IgD-negative memory B cell (primary cell): Measurements from ENCODE around the gene NRDE2. TPM values are rescaled to one million over a fixed set of nuclear protein-coding genes. Genes with fewer than 3 reads are reported as not detected.

Experiments used
- H3K27ac Mint-ChIP-seq, 3 donors: one replicate each; pipeline ENCODE4 v1.8.0; 2020 to 2022; ENCODE audit warnings: mild to moderate bottlenecking in 3 of 3, mixed read lengths in 3 of 3, moderate library complexity in 1 of 3
- H3K27me3 Mint-ChIP-seq: one replicate; pipeline ENCODE4 v1.8.0; 2021; ENCODE audit warnings: mixed read lengths
- H3K36me3 Mint-ChIP-seq: one replicate; pipeline ENCODE4 v1.8.0; 2020; ENCODE audit warnings: mild to moderate bottlenecking, mixed read lengths
- H3K4me1 Mint-ChIP-seq, 3 donors: one replicate each; pipeline ENCODE4 v1.8.0; 2020 to 2022; ENCODE audit warnings: mixed read lengths in 3 of 3, mild to moderate bottlenecking in 1 of 3
- H3K4me3 Mint-ChIP-seq, 4 donors: one replicate each; pipeline ENCODE4 v1.8.0; 2020 to 2022; ENCODE audit warnings: mild to moderate bottlenecking in 4 of 4, mixed read lengths in 4 of 4, moderate library complexity in 3 of 4
- H3K9me3 Mint-ChIP-seq, 3 donors: one replicate each; pipeline ENCODE4 v1.8.0; 2020 to 2021; ENCODE audit warnings: mixed read lengths in 3 of 3, mild to moderate bottlenecking in 1 of 3
- polyA plus RNA-seq: library from polyadenylated mRNA; unstranded; fragments of 300-500 nt; fragmentation: Illumina TruSeq; gene quantifications from one replicate; pipeline ENCODE4 v1.2.3, GENCODE V29; 2021

The NRDE2 gene
- polyA plus RNA-seq, 1 donor from 2014 or later, result 11.6 TPM

DNA sequence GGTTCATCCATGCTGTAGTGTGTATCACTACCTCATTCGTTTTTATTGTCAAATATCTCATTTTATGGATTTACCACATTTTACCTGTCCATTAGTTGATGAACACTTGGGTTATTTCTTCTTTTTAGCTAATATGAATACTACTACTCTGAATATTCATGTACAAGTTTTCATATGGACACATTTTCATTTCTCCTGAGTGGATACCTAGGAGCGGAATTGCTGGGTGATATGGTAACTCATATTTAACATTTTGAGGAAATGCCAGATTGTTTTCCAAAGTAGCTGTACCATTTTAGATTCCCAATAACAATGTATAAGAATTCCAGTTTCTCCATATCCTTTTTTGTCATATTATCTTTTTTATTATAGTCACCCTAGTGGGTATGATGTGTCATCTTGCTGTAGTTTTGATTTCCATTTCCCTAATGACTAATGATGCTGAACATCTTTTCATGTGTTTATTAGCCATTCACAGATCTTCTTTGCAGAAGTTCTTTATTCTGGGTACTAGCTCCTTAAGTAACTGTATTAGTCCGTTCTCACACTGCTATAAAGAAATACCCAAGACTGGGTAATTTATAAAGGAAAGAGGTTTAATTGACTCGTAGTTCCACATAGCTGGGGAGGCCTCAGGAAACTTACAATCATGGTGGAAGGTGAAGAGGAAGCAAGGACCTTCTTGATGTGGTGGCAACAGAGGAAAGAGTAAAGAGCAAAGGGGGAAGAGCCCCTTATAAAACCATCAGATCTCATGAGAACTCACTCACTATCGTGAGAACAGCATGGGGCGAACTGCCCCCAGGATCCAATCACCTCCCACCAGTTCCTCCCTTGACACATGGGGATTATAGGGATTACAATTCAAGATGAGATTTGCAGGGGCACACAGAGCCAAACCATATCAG, 11.9 kb downstream of the NRDE2 start:
- H3K27me3 Mint-ChIP-seq, result no peaks in the 10 kb centered on the region

GRCh38 chr14:90319173-90319572, 12.6 kb downstream of the NRDE2 start:
- Mint-ChIP-seq H3K9me3 (no peaks in the 10 kb centered on the region), H3K27ac (no peak overlapping the region), H3K36me3 (peaks cover 17% of the 10 kb centered on the region), H3K4me1 (peaks cover 8 to 9% (median 9%) of the 10 kb centered on the region in 3 donors), H3K4me3 (no peak overlapping the region), H3K27me3 (no peaks in the 10 kb centered on the region)

More for the DNA sequence above, 11.9 kb downstream of the NRDE2 start:
- Mint-ChIP-seq H3K27ac (no peak overlapping the region), H3K9me3 (peaks cover 0 to under 1% (median 0%) of the 10 kb centered on the region in 3 donors), H3K4me3 (no peak overlapping the region), H3K4me1 (peaks cover 8 to 13% (median 11%) of the 10 kb centered on the region in 3 donors), H3K36me3 (peaks cover 17% of the 10 kb centered on the region)

- H3K36me3 Mint-ChIP-seq, result peaks cover 23% of the 10 kb centered on the region
- no peaks in the 10 kb centered on the region for H3K9me3 Mint-ChIP-seq
- peak overlapping the region in 1 of 3 donors; percentile 27 for H3K27ac Mint-ChIP-seq
- H3K4me1 Mint-ChIP-seq, result peaks cover 7 to 9% (median 8%) of the 10 kb centered on the region in 3 donors
- no peaks in the 10 kb centered on the region for H3K27me3 Mint-ChIP-seq
- H3K4me3 Mint-ChIP-seq, result no peak overlapping the region
Observed at GRCh38 chr14:90318016-90318415, 13.7 kb downstream of the NRDE2 start.

- peak overlapping the region in 1 of 3 donors; percentile 8 for H3K27ac Mint-ChIP-seq
- no peaks in the 10 kb centered on the region for H3K9me3 Mint-ChIP-seq
- H3K4me1 Mint-ChIP-seq, result peaks cover 7 to 9% (median 8%) of the 10 kb centered on the region in 3 donors
- no peaks in the 10 kb centered on the region for H3K27me3 Mint-ChIP-seq
- peaks cover 22% of the 10 kb centered on the region for H3K36me3 Mint-ChIP-seq
- no peak overlapping the region for H3K4me3 Mint-ChIP-seq
Observed at GRCh38 chr14:90317286-90317685, 14.5 kb downstream of the NRDE2 start.

- Mint-ChIP-seq H3K36me3 (peaks cover 11% of the 10 kb centered on the region), H3K27me3 (no peaks in the 10 kb centered on the region), H3K4me1 (peaks cover 0 to 6% (median 6%) of the 10 kb centered on the region in 3 donors), H3K9me3 (no peaks in the 10 kb centered on the region), H3K4me3 (no peak overlapping the region), H3K27ac (no peak overlapping the region)
Observed at GRCh38 chr14:90308561-90308960, 23.2 kb downstream of the NRDE2 start.

GRCh38 chr14:90305176-90305601, 26.6 kb downstream of the NRDE2 start:
- Mint-ChIP-seq H3K9me3 (no peaks in the 10 kb centered on the region), H3K27ac (no peak overlapping the region), H3K4me1 (peaks cover 3 to 17% (median 10%) of the 10 kb centered on the region in 3 donors), H3K4me3 (no peak overlapping the region), H3K36me3 (peaks cover 17% of the 10 kb centered on the region), H3K27me3 (no peaks in the 10 kb centered on the region)

- peaks cover 14% of the 10 kb centered on the region for H3K36me3 Mint-ChIP-seq
- H3K4me1 Mint-ChIP-seq, result peaks cover 3 to 17% (median 10%) of the 10 kb centered on the region in 3 donors
- H3K27me3 Mint-ChIP-seq, result no peaks in the 10 kb centered on the region
- no peaks in the 10 kb centered on the region for H3K9me3 Mint-ChIP-seq
- H3K4me3 Mint-ChIP-seq, result no peak overlapping the region
- no peak overlapping the region for H3K27ac Mint-ChIP-seq
Observed at GRCh38 chr14:90304502-90304901, 27.2 kb downstream of the NRDE2 start.

GRCh38 chr14:90303473-90303872, 28.3 kb downstream of the NRDE2 start:
- Mint-ChIP-seq H3K9me3 (no peaks in the 10 kb centered on the region), H3K27me3 (no peaks in the 10 kb centered on the region), H3K36me3 (peaks cover 13% of the 10 kb centered on the region), H3K27ac (peak overlapping the region in 2 of 3 donors; percentile 1 to 51), H3K4me1 (peaks cover 3 to 17% (median 10%) of the 10 kb centered on the region in 3 donors), H3K4me3 (no peak overlapping the region)

DNA sequence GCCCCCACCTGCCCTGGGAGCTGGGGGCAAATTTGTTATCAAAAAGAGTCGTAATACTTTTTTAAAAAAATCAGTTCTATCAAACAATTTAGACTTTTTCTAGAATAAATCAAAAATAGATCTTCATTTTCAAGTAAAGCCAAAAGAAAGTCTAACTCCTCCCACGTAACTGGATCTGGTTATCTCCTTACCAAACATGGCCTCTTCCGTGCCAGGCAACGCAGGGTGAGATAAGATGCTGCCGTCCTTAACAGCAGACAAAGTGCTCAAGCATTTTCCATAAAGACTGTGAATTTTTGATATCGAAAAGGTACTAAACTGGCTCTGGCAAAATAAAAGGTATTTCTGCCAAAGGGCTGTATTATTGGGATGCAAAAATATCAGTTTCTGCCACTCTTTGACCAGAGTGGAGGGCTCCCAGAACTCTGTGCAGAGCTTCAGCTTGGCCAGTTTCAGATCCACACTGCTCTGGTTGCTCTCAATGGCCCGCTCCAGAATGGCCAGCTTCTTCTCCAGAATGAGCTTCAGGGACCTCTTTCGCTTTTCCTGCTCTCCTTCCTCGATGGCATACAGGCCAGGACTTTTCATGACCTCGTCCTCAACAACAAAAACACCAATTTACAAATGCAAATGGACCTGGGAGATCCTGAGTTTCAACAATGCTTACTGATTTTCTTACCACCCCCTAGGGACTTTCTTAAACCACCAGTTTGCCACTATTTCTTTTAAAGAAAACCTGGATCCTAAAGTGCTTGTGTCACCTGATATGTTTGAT, 29.0 kb downstream of the NRDE2 start:
- H3K4me1 Mint-ChIP-seq, result peaks cover 3 to 17% (median 10%) of the 10 kb centered on the region in 3 donors
- peak overlapping the region in 2 of 3 donors; percentile 45 to 51 for H3K27ac Mint-ChIP-seq
- H3K9me3 Mint-ChIP-seq, result no peaks in the 10 kb centered on the region
- no peaks in the 10 kb centered on the region for H3K27me3 Mint-ChIP-seq
- H3K4me3 Mint-ChIP-seq, result no peak overlapping the region
- peaks cover 13% of the 10 kb centered on the region for H3K36me3 Mint-ChIP-seq

DNA sequence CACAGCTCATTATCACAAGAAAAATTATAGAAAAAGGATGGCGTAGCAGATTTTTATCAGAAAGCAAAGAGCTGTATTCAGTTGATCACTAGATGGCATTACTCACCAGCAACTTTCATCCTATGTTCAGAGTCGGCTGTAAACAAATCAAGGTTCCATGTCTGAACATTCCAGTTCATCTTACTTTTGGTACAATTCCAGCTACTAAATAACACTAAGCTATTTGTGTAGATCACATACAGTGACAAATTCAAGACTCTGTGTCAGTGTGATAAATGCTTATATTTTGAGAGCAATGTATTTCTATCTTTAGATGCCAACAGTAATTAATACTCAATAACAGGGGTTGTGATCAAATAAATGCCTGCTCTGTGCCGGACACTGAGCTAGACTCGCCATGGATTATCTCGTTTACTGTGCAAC, 30.1 kb downstream of the NRDE2 start:
- Mint-ChIP-seq H3K4me3 (no peak overlapping the region), H3K9me3 (no peaks in the 10 kb centered on the region), H3K36me3 (peaks cover 10% of the 10 kb centered on the region), H3K27ac (no peak overlapping the region), H3K4me1 (peaks cover 3 to 17% (median 10%) of the 10 kb centered on the region in 3 donors), H3K27me3 (no peaks in the 10 kb centered on the region)

DNA sequence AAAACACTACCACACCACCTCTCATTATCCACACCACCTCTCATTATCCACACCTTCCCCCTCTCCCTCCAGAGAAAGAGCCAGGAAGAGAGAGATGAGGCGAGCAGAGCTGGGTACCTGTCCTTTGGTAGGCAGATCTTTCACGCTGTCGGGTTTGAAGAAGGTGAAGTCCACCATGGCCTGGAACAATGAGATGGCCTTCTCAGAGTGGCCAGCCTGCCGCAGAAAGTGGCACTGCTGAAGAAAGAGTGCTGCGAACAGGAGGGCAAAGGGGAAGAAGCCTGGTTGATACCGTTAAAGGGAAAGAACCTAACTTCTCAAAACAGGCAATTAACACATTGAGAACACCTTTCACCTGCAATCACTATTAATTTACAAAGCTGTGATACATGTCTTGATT, 30.6 kb downstream of the NRDE2 start:
- no peak overlapping the region for H3K4me3 Mint-ChIP-seq

DNA sequence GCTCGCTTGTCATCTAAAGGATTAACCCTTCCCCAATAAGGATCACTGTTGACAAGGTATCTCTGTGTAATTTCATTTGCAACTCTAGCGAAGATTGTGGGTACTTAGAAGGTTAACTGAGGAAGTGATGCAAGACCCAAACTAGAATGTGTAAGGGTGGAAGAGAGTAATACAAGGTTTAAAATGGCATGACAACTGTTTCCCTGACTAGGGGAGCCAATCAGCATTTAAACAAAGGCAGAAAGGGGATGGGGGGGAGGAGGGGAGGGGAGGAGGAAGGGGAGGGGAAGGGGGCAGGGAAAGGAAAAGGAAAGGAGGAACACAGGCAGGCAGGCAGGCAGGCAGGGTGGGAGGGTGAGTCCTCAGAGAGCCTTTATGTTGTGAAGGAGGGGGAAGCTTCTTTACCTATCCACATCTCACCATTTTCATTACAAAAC, 31.1 kb downstream of the NRDE2 start:
- no peaks in the 10 kb centered on the region for H3K27me3 Mint-ChIP-seq
- peak overlapping the region in 1 of 3 donors; percentile 68 for H3K27ac Mint-ChIP-seq
- peaks cover 3 to 17% (median 10%) of the 10 kb centered on the region in 3 donors for H3K4me1 Mint-ChIP-seq
- H3K4me3 Mint-ChIP-seq, result no peak overlapping the region
- peaks cover 10% of the 10 kb centered on the region for H3K36me3 Mint-ChIP-seq
- no peaks in the 10 kb centered on the region for H3K9me3 Mint-ChIP-seq

More for the DNA sequence above, 30.6 kb downstream of the NRDE2 start:
- Mint-ChIP-seq H3K4me1 (peaks cover 3 to 17% (median 10%) of the 10 kb centered on the region in 3 donors), H3K36me3 (peaks cover 10% of the 10 kb centered on the region), H3K27ac (peak overlapping the region in 1 of 3 donors; percentile 68), H3K9me3 (no peaks in the 10 kb centered on the region), H3K27me3 (no peaks in the 10 kb centered on the region)

- peaks cover 7% of the 10 kb centered on the region for H3K36me3 Mint-ChIP-seq
- no peak overlapping the region for H3K27ac Mint-ChIP-seq
- no peak overlapping the region for H3K4me3 Mint-ChIP-seq
- no peaks in the 10 kb centered on the region for H3K9me3 Mint-ChIP-seq
- H3K4me1 Mint-ChIP-seq, result peaks cover 3 to 12% (median 5%) of the 10 kb centered on the region in 3 donors
- no peaks in the 10 kb centered on the region for H3K27me3 Mint-ChIP-seq
Observed at GRCh38 chr14:90299408-90299807, 32.3 kb downstream of the NRDE2 start.

DNA sequence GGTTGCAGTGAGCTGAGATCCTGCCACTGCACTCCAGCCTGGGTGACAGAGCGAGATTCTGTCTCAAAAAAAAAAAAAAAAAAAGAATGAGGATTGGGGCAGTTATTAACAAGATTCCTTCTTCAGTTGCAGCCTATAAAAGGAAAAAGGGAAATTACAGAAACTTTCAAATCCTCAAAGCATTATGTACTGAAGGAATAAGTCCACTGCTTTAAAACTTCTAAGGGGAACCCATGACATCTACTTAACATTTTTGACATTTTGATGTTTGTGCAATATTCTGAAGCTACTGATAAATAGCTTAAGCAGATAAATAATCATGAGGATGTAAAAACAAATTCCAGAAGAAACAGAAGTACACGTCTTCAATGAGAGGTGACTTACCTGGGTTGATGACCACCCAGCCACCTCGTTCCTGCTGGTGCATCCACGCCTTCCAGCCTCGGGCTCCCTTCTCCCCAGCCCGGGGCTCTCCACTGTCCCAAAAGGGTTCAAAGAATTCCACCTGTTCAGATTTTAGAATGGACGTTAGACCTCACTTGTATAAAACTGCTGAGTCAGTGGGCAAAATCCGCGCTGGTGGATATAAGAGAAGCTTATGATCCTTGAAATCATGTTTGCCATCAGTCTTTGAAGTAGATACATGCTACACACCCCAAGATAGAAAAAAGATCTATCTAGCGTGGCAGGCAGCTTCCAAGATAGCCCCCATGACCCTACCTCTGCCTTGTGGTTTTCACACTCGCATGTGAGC, 33.7 kb downstream of the NRDE2 start:
- peaks cover 6% of the 10 kb centered on the region for H3K36me3 Mint-ChIP-seq
- no peak overlapping the region for H3K4me3 Mint-ChIP-seq
- no peak overlapping the region for H3K27ac Mint-ChIP-seq
- no peaks in the 10 kb centered on the region for H3K27me3 Mint-ChIP-seq
- no peaks in the 10 kb centered on the region for H3K9me3 Mint-ChIP-seq
- H3K4me1 Mint-ChIP-seq, result peaks cover 4 to 10% (median 4%) of the 10 kb centered on the region in 3 donors
